ENCODE results near the gene CPEB4.

DNA sequence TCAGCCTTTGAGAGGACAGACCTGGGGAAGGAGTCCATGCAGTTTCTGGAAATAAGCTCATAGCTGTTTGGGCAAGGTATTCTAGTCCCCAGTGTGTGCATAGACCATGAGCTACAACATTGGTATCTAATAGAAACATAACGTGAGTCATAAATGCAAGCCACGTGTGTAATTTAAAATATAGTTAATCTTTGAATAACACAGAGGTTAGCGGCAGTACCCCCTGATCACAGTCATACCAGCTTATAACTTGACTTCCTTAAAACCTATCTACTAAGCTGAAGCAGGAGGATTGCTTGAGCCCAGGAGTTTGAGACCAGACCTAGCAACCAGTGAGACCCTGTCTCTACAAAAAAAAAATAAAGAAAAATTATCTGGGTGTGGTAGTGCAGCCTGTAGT, 46.4 kb upstream of the CPEB4 start:
- no peak for TF ChIP-seq BRD4 (IDR thresholded peaks at IDR 0.05)
- no peak for TF ChIP-seq CAMTA2 (CRISPR knock-in tag; conservative IDR thresholded peaks at IDR 0.05)
- TF ChIP-seq, protein P1, sequence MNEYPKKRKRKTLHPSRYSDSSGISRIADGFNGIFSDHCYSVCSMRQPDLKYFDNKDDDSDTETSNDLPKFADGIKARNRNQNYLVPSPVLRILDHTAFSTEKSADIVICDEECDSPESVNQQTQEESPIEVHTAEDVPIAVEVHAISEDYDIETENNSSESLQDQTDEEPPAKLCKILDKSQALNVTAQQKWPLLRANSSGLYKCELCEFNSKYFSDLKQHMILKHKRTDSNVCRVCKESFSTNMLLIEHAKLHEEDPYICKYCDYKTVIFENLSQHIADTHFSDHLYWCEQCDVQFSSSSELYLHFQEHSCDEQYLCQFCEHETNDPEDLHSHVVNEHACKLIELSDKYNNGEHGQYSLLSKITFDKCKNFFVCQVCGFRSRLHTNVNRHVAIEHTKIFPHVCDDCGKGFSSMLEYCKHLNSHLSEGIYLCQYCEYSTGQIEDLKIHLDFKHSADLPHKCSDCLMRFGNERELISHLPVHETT (CRISPR knock-in tag; conservative IDR thresholded peaks at IDR 0.05 in 1 of 2, IDR thresholded peaks at IDR 0.05 in 1 of 2): no peak
- TF ChIP-seq, protein P2, sequence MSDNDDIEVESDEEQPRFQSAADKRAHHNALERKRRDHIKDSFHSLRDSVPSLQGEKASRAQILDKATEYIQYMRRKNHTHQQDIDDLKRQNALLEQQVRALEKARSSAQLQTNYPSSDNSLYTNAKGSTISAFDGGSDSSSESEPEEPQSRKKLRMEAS (CRISPR knock-in tag; IDR thresholded peaks at IDR 0.05): no peak
- TF ChIP-seq, protein P3, sequence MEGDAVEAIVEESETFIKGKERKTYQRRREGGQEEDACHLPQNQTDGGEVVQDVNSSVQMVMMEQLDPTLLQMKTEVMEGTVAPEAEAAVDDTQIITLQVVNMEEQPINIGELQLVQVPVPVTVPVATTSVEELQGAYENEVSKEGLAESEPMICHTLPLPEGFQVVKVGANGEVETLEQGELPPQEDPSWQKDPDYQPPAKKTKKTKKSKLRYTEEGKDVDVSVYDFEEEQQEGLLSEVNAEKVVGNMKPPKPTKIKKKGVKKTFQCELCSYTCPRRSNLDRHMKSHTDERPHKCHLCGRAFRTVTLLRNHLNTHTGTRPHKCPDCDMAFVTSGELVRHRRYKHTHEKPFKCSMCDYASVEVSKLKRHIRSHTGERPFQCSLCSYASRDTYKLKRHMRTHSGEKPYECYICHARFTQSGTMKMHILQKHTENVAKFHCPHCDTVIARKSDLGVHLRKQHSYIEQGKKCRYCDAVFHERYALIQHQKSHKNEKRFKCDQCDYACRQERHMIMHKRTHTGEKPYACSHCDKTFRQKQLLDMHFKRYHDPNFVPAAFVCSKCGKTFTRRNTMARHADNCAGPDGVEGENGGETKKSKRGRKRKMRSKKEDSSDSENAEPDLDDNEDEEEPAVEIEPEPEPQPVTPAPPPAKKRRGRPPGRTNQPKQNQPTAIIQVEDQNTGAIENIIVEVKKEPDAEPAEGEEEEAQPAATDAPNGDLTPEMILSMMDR (IDR thresholded peaks at IDR 0.05 in 2 of 3, conservative IDR thresholded peaks at IDR 0.05 in 1 of 3; ENCODE audit: insufficient read depth in 2 of 3, low read depth in 1 of 3, low read length in 3 of 3): no peak
- no peak for TF ChIP-seq CEBPB (tag; IDR thresholded peaks at IDR 0.05)
- no peak for TF ChIP-seq TOE1 (IDR thresholded peaks at IDR 0.05; ENCODE audit: borderline replicate concordance)
- TF ChIP-seq TOE1 (CRISPR knock-in tag; IDR thresholded peaks at IDR 0.05; ENCODE audit: borderline replicate concordance, low read depth): no peak
